Measurements from ENCODE around the gene NTPCR.
"Not testable (repeated sequence)": the region's sequence is repeated elsewhere in the genome, so short reads cannot be mapped to it uniquely, and the experiment has no call there.

DNA sequence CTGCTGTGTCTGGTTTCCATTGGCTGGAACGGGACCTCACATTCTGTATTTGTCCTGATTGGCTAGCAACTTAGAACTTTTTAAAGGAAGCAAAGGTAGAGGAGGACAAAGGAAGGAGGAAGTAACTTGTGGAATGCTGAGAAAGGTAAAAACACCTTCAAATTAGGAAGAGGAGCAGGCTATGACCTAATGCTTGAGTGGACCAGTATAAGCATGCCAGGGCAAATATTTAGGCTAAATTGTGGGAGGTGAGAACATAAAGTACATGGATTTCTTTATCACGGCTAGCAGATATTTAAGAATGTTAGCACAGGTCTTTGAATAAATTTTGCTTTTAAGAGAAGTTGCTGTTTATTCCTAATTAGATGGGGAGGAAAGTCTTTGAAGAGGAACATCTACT is 36.1 kb upstream of the NTPCR start:
- TF ChIP-seq EP300 (IDR thresholded peaks at IDR 0.05; ENCODE audit: low read depth); POLR2A (IDR thresholded peaks at IDR 0.05): not testable (repeated sequence)

Measured in transverse colon (tissue), 1 donor.